LNCAP (cell line): Measurements from ENCODE around the gene BEAN1.

Experiments used
- TF ChIP-seq, protein P1 (sequence below): fragments of 450-650 bp; IDR thresholded peaks from 2 replicates; pipeline ENCODE4 v1.5.1; 2017; ENCODE audit warnings: mild to moderate bottlenecking

Gene BEAN1

DNA sequence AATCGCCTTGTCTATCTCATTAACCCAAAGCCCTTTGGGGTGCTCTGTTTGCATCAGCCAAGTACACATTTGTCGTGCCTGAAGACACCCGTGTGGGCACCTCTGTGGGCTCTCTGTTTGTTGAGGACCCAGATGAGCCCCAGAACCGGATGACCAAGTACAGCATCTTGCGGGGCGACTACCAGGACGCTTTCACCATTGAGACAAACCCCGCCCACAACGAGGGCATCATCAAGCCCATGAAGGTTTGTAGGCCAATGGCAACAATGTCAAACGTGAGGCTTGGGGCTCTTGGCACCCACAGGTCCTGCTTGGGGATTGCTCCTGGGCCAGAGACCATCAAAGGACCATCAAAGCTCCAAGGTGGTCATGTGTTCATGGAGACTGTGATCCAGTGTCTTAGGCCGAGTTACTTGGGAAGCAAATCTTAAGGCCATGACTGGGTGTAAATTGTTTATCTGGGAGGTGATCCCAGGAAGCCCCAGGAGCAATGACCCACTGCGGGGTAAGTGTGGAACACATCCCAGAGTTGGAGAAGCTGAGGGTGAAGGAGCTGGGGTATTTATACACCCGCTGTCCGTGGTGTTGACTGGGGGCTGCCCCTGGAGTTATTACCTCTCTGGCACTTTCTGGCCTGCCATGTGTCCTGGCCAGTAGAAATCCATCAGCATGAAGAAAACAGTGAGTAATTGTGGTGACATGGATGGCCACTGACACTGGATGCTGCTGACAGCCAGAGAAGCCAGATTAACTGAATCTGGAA, 36.6 kb upstream of the BEAN1 start:
- TF ChIP-seq, protein P1, sequence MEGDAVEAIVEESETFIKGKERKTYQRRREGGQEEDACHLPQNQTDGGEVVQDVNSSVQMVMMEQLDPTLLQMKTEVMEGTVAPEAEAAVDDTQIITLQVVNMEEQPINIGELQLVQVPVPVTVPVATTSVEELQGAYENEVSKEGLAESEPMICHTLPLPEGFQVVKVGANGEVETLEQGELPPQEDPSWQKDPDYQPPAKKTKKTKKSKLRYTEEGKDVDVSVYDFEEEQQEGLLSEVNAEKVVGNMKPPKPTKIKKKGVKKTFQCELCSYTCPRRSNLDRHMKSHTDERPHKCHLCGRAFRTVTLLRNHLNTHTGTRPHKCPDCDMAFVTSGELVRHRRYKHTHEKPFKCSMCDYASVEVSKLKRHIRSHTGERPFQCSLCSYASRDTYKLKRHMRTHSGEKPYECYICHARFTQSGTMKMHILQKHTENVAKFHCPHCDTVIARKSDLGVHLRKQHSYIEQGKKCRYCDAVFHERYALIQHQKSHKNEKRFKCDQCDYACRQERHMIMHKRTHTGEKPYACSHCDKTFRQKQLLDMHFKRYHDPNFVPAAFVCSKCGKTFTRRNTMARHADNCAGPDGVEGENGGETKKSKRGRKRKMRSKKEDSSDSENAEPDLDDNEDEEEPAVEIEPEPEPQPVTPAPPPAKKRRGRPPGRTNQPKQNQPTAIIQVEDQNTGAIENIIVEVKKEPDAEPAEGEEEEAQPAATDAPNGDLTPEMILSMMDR, result no peak

GRCh38 chr16:66391726-66392670, 35.1 kb upstream of the BEAN1 start:
- TF ChIP-seq, protein P1, result no peak

DNA sequence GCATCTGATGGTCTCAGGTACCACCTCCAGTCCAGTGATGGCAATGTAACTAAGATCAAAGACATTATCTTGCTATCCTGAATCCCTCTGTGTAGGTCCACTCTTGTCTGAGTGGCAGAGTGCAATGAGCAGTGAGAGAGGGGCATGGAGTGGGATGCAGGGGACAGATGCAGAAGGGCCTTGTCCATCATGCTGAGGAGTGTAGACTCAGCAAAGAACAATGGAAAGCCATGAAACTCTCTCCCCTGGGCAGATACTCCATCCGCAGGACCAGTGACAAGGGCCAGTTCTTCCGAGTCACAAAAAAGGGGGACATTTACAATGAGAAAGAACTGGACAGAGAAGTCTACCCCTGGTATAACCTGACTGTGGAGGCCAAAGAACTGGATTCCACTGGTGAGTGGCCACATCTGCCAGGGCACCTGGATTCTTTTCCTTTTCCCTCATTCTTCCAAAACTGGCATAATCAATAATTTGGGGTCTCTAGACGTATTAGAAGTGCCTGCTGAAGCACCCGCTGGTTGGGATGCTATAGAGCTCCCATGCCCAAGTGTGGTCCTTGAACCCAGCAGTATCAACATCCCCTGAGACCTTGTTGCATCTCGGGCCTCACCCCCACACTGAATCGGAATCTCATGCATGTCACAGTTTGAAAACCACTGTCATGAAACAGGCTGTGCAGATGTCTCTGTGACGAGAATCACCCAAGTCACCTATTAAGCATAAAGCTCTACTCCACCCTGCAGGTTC, 31.1 kb upstream of the BEAN1 start:
- TF ChIP-seq, protein P1, result no peak

GRCh38 chr16:66397736-66398433, 29.2 kb upstream of the BEAN1 start:
- TF ChIP-seq, protein P1, result no peak

GRCh38 chr16:66399031-66399430, 28.1 kb upstream of the BEAN1 start:
- TF ChIP-seq, protein P1, result no peak

- TF ChIP-seq, protein P1, result no peak
Observed at GRCh38 chr16:66399930-66400329, 27.2 kb upstream of the BEAN1 start.
